Vagina (tissue), 2 donors: Measurements from ENCODE around the gene CLDN24. TPM values are rescaled to one million over a fixed set of nuclear protein-coding genes. Genes with fewer than 3 reads are reported as not detected.

Experiments
- DNase-seq, 2 donors: peaks; one replicate each; pipeline ENCODE4 v3.0.0-alpha.2; 2017; ENCODE audit errors: extremely low spot score in 2 of 2
- H3K27ac ChIP-seq: fragments of 200-600 bp; sonication (generic); one replicate; pipeline ENCODE4 v1.5.1; 2019
- H3K27me3 ChIP-seq: fragments of 200-600 bp; sonication (generic); one replicate; pipeline ENCODE4 v1.5.1; 2019
- H3K36me3 ChIP-seq, 2 donors: fragments of 200-600 bp; sonication (generic); one replicate each; pipeline ENCODE4 v1.5.1; 2017 to 2019
- H3K4me1 ChIP-seq: fragments of 200-600 bp; sonication (generic); one replicate; pipeline ENCODE4 v1.5.1; 2019
- H3K4me3 ChIP-seq, 2 donors: fragments of 200-600 bp; sonication (generic); 1 replicate in 1 of 2; 2 replicates in 1 of 2; pipeline ENCODE4 v1.5.1; 2016 to 2019
- H3K9me3 ChIP-seq: fragments of 200-600 bp; sonication (generic); one replicate; pipeline ENCODE4 v1.5.1; 2019
- POLR2A ChIP-seq, 2 donors: fragments of 450-650 bp; IDR thresholded peaks; one replicate each; pipeline ENCODE4 v1.6.1; 2017; ENCODE audit warnings: antibody characterized with exemption in 2 of 2, mild to moderate bottlenecking in 2 of 2, moderate library complexity in 2 of 2
- POLR2AphosphoS5 ChIP-seq, 2 donors: sonication (generic); formaldehyde crosslinking; IDR thresholded peaks; one replicate each; pipeline ENCODE4 v1.9.0; 2017; ENCODE audit warnings: antibody characterized with exemption in 2 of 2, mild to moderate bottlenecking in 2 of 2, low read depth in 1 of 2; ENCODE audit not compliant: insufficient read depth in 1 of 2
- intact Hi-C: fragments of 100-400 bp; cut with DNase I; formaldehyde crosslinking; loops from one replicate; pipeline ENCODE4 v1.15.1; 2023
- total RNA-seq: library from RNA; depleted of rRNA; stranded (reverse); fragments of >200 nt; gene quantifications from one replicate; pipeline ENCODE4 v1.2.3, GENCODE V29; 2016
- TF ChIP-seq, protein P1 (sequence below), 3 experiments: fragments of 450-650 bp in 2 of 3; fragments of 200-600 bp in 1 of 3; sonication (generic) in 1 of 3; IDR thresholded peaks; one replicate each; pipeline ENCODE4 v1.5.1; 2017 to 2019; ENCODE audit warnings: antibody characterized with exemption in 3 of 3, mild to moderate bottlenecking in 2 of 3, moderate library complexity in 2 of 3

Gene CLDN24
- total RNA-seq, 1 donor from 2014 or later: not detected

DNA sequence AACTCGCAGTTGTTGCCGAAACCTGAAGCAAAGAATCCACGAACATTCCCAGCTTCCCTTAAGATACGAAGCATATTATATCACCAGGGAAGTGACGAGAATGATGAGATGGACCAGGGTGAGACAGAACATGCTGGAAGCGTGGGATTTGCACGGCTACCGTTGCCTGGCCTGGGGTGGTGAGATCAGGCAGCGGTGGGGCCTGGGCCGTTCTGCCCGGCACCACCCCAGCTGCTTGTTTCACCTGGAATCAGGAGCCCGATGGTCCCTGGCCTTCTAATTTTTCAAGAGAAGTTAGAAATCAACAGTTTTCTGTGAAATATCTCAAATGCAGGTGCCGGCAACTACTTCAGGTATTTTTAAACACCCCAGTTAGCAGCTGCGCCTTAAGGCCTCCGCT lies 7.9 kb downstream of the CLDN24 start:
- no peak for DNase-seq
- no peaks in the 10 kb centered on the region for H3K4me1 ChIP-seq
- no peak overlapping the region for H3K4me3 ChIP-seq
- intact Hi-C loops: no loop called here
- TF ChIP-seq, protein P1, sequence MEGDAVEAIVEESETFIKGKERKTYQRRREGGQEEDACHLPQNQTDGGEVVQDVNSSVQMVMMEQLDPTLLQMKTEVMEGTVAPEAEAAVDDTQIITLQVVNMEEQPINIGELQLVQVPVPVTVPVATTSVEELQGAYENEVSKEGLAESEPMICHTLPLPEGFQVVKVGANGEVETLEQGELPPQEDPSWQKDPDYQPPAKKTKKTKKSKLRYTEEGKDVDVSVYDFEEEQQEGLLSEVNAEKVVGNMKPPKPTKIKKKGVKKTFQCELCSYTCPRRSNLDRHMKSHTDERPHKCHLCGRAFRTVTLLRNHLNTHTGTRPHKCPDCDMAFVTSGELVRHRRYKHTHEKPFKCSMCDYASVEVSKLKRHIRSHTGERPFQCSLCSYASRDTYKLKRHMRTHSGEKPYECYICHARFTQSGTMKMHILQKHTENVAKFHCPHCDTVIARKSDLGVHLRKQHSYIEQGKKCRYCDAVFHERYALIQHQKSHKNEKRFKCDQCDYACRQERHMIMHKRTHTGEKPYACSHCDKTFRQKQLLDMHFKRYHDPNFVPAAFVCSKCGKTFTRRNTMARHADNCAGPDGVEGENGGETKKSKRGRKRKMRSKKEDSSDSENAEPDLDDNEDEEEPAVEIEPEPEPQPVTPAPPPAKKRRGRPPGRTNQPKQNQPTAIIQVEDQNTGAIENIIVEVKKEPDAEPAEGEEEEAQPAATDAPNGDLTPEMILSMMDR (IDR thresholded peaks at IDR 0.05): no peak
- TF ChIP-seq POLR2A (IDR thresholded peaks at IDR 0.05) (no peak), POLR2AphosphoS5 (IDR thresholded peaks at IDR 0.05; ENCODE audit: insufficient read depth in 1 of 2, low read depth in 1 of 2) (no peak)
- no peaks in the 10 kb centered on the region for H3K9me3 ChIP-seq
- H3K27me3 ChIP-seq: no peaks in the 10 kb centered on the region
- H3K27ac ChIP-seq: no peak overlapping the region
- peaks cover 0 to 22% of the 10 kb centered on the region in 2 donors for H3K36me3 ChIP-seq

GRCh38 chr4:183312841-183313240 lies 9.4 kb downstream of the CLDN24 start:
- no peak overlapping the region for H3K27ac ChIP-seq
- no peaks in the 10 kb centered on the region for H3K9me3 ChIP-seq
- H3K4me1 ChIP-seq: no peaks in the 10 kb centered on the region
- peaks cover 0 to 22% of the 10 kb centered on the region in 2 donors for H3K36me3 ChIP-seq
- DNase-seq: no peak
- intact Hi-C loops: no loop called here
- TF ChIP-seq POLR2A (IDR thresholded peaks at IDR 0.05) (no peak), POLR2AphosphoS5 (IDR thresholded peaks at IDR 0.05; ENCODE audit: insufficient read depth in 1 of 2, low read depth in 1 of 2) (no peak)
- TF ChIP-seq, protein P1 (IDR thresholded peaks at IDR 0.05): no peak
- H3K4me3 ChIP-seq: no peak overlapping the region
- no peaks in the 10 kb centered on the region for H3K27me3 ChIP-seq

DNA sequence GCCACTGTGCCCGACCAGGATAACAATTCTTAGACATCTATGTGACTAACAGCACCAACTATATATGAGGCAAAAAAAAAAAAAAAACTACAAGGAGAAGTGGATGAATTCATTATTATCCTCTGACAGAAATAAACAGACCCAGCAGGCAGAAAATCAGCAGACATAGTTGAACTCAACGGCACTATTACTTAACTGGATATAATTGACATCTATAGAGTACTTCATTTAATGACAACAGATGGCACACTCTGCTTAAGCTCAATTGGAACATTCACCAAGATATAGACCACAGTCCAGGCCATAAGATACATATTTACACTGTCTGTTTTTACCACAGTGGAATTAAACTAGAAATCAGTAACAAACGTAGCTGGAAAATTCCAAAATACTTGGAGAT lies 15.4 kb downstream of the CLDN24 start:
- Histone ChIP-seq H3K4me1 (no peaks in the 10 kb centered on the region), H3K4me3 (no peak overlapping the region), H3K36me3 (no peaks in the 10 kb centered on the region), H3K27me3 (no peaks in the 10 kb centered on the region), H3K27ac (no peak overlapping the region), H3K9me3 (no peaks in the 10 kb centered on the region)
- no peak for DNase-seq
- intact Hi-C loops: no loop called here
- no peak for TF ChIP-seq POLR2A (IDR thresholded peaks at IDR 0.05)
- TF ChIP-seq, protein P1 (IDR thresholded peaks at IDR 0.05): no peak
- TF ChIP-seq POLR2AphosphoS5 (IDR thresholded peaks at IDR 0.05; ENCODE audit: insufficient read depth in 1 of 2, low read depth in 1 of 2): no peak

GRCh38 chr4:183304538-183304937 lies 17.7 kb downstream of the CLDN24 start:
- Histone ChIP-seq H3K27ac (no peak overlapping the region), H3K36me3 (no peaks in the 10 kb centered on the region), H3K27me3 (no peaks in the 10 kb centered on the region), H3K9me3 (no peaks in the 10 kb centered on the region), H3K4me3 (no peak overlapping the region), H3K4me1 (no peaks in the 10 kb centered on the region)
- TF ChIP-seq, protein P1 (IDR thresholded peaks at IDR 0.05): no peak
- TF ChIP-seq POLR2AphosphoS5 (IDR thresholded peaks at IDR 0.05; ENCODE audit: insufficient read depth in 1 of 2, low read depth in 1 of 2): no peak
- no peak for TF ChIP-seq POLR2A (IDR thresholded peaks at IDR 0.05)
- intact Hi-C loops: no loop called here
- no peak for DNase-seq

DNA sequence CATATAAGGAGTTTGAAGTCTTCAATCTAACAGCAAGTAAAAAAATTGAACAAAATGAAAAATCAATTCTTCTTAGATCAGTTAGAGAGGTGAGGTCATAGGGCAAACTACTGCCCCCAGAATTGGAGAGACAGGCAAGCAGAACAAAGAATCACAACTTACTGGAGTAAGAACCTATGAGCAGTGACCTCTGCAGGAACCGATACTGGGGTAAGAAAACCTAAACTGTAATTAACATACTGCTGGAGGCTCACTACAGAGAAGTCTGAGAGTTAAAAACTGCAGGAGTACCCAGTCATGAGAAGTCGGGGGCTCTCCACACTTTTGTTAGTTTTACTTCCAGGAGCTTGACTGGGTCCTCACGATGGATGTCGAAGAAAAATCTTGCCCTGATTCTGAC lies 18.2 kb downstream of the CLDN24 start:
- H3K36me3 ChIP-seq: no peaks in the 10 kb centered on the region
- DNase-seq: no peak
- no peaks in the 10 kb centered on the region for H3K27me3 ChIP-seq
- intact Hi-C loops: no loop called here
- no peak overlapping the region for H3K27ac ChIP-seq
- H3K4me1 ChIP-seq: no peaks in the 10 kb centered on the region
- H3K9me3 ChIP-seq: no peaks in the 10 kb centered on the region
- TF ChIP-seq, protein P1 (IDR thresholded peaks at IDR 0.05): no peak
- TF ChIP-seq POLR2AphosphoS5 (IDR thresholded peaks at IDR 0.05; ENCODE audit: insufficient read depth in 1 of 2, low read depth in 1 of 2) (no peak), POLR2A (IDR thresholded peaks at IDR 0.05) (no peak)
- H3K4me3 ChIP-seq: no peak overlapping the region
